Heart left ventricle (tissue), 13 donors: ENCODE measurements around the gene PANK1.

Experiments
- POLR2A ChIP-seq, 2 donors: fragments of 450-650 bp; IDR thresholded peaks; one replicate each; pipeline ENCODE4 v1.6.1; 2017; ENCODE audit warnings: antibody characterized with exemption in 2 of 2, mild to moderate bottlenecking in 2 of 2, moderate library complexity in 2 of 2
- TF ChIP-seq, protein P1 (sequence below), 12 donors: fragments of 200-600 bp; sonication (generic) in 4 of 12; IDR thresholded peaks; one replicate each; pipeline versions ENCODE4 v1.5.0 to v1.8.0; 2018 to 2022; ENCODE audit warnings: antibody characterized with exemption in 12 of 12, mild to moderate bottlenecking in 5 of 12
- donor health status: ischemic (EF 13 %, LVEDD 7.1; RV severe dilation, severe dysfunction).
- donor health status: DM: no; HTN: yes; CAD: no.
- donor health status: DM: no; HTN: no; CAD: no.
- donor health status: ischemic (EF 25% LVEDD 6.9; RV normal size, moderate dysfunction).
- donor health status: ischemic (EF 25% LVEDD 5.7; RV mildly dilated, moderate dysfunction).
- donor health status: ischemic (EF 35%, LVEDD 5.7; RV mildly dilated, moderate dysfunction).
- donor health status: nonischemic (EF 11% LVEDD 7.7; RV severe dilation, severe dysfunction).
- donor health status: DM: yes; HTN: yes; CAD: no.
- donor health status: PGD.
- donor health status: ischemic (EF 29% LVEDD 5.4; RV normal size, mild dysfunction).
- donor health status: nonischemic (EF 23%, LVEDD 6.1; RV moderate dilation, normal function).

DNA sequence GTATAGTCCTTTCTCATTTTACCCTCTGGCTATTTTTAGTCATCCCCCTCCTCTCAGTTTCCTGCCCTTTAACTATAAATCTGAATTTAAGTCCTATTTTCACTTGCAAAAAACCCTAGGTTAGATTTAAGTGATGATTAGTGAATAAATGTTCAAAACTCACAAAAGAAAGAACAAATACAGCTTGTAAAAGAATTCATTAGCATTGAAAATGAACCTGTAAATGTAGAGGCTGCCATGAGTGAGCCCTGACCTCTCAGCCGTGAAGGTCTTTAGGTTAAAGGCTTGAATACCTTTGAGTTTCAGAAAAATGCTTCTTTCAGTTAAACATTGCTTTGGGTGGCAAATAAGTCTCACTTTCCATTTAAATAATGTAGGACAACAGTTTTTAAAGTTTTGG, 107.7 kb downstream of the PANK1 start:
- no peak for TF ChIP-seq POLR2A (IDR thresholded peaks at IDR 0.05)
- TF ChIP-seq, protein P1, sequence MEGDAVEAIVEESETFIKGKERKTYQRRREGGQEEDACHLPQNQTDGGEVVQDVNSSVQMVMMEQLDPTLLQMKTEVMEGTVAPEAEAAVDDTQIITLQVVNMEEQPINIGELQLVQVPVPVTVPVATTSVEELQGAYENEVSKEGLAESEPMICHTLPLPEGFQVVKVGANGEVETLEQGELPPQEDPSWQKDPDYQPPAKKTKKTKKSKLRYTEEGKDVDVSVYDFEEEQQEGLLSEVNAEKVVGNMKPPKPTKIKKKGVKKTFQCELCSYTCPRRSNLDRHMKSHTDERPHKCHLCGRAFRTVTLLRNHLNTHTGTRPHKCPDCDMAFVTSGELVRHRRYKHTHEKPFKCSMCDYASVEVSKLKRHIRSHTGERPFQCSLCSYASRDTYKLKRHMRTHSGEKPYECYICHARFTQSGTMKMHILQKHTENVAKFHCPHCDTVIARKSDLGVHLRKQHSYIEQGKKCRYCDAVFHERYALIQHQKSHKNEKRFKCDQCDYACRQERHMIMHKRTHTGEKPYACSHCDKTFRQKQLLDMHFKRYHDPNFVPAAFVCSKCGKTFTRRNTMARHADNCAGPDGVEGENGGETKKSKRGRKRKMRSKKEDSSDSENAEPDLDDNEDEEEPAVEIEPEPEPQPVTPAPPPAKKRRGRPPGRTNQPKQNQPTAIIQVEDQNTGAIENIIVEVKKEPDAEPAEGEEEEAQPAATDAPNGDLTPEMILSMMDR (IDR thresholded peaks at IDR 0.05), result no peak
